NCI-H510A treated with DMSO at 0.1 percent for 48 hours (cell line): ENCODE results near the gene NCR1.
"Not testable (repeated sequence)": the region's sequence is repeated elsewhere in the genome, so short reads cannot be mapped to it uniquely, and the experiment has no call there.

Experiments
- DNase-seq: peaks from one replicate; lab custom pipeline; 2025; lab: John Stamatoyannopoulos, UW

NCR1 gene

GRCh38 chr19:54907899-54908298 lies 2.0 kb downstream of the NCR1 start:
- DNase-seq: not testable (repeated sequence)

DNA sequence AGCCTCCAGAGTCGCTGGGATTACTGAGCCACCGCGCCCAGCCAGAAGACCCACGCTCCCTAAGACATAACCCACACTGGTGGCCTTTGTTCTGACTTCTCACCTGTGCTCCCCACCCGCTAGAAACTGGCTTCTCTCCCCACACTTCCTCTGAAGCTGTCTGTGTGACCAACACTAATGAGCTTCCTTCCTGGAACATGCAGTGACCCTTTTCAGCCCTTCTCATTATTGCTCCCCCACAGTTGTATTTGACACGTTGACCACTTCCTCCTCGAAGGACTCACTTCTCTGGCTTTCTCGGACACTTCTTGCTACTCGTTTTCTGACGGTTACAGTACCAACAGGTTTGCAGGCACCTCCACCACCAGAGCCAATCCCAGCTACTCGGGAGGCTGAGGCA lies 10.9 kb downstream of the NCR1 start:
- no peak for DNase-seq

DNA sequence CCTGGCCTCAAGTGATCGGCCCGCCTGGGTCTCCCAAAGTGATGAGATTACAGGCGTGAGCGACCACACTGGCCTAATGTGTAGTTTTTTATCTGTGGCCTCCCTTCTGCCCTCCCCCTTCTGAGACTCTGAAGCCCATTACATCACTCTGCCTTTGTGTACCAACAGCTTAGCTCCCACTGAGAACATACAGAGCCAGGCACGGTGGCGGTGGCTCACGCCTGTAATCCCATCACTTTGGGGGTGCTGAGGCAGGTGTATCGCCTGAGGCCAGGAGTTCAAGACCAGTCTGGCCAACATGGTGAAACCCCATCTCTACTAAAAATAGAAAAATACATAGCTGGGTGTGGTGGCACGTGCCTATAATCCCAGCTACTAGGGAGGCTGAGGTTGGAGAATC lies 12.6 kb downstream of the NCR1 start:
- DNase-seq: no peak

- not testable (repeated sequence) for DNase-seq
Observed at GRCh38 chr19:54919646-54920563, 14.0 kb downstream of the NCR1 start.

DNA sequence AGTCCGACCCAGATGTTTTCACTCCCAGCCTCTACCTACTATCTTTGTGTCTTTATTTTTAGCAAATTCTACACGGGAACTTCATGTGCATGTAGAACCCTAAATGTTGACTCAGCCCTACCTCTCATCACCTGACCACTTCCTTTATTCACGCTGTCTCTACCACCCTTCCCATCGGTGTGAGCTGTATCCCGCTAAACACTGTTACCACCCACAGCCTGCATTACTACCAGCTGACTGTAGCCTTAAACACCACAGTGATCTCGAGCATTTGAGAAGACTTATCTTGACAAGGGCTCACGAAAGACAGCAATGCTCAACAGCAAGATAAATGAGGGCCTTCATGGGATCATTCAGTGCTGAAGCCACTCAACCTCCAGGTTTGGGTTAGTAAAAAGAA lies 15.1 kb downstream of the NCR1 start:
- DNase-seq: no peak

GRCh38 chr19:54923276-54923675 lies 17.3 kb downstream of the NCR1 start:
- DNase-seq: no peak

DNA sequence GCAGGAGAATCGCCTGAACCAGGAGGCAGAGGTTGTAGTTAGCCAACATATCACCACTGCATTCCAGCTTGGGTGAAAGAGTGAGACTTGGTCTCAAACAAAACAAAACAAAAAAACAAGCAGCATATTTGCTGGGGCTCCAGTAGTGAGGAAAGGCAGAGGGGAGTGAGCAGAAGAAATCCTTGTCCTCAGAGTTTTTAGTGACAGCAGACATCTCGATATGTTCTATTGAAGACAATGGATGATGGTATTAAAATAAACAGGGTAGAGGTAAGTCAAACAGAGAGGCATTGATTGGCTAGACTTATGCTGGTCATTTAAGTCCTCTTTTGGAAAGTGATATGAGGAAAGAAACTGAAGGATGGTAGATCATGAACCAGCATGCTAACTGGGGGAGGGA lies 22.4 kb downstream of the NCR1 start:
- no peak for DNase-seq

DNA sequence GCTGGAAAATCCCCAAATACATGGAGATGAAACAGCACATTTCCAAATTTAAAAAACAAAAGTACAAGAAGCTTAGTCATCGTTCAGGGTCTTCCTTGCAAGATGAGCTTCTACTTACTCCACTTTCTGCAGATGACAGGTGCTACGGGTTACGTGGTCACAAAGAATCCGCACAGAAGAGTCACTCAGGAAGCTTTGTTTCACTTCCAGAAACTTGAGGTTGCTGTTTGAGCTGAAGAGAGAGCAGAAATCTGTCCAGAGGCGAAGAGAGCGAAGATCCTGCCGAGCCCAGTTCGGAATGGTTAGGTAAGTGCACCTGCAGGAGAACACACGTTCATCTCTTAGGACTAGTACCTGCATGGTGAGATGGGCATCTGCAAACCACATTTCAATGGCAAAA lies 32.0 kb downstream of the NCR1 start:
- DNase-seq: no peak

- DNase-seq: no peak
Observed at GRCh38 chr19:54938906-54939305, 33.0 kb downstream of the NCR1 start.

GRCh38 chr19:54939538-54939937 lies 33.6 kb downstream of the NCR1 start:
- DNase-seq: not testable (repeated sequence)

GRCh38 chr19:54943772-54944361 lies 37.9 kb downstream of the NCR1 start:
- not testable (repeated sequence) for DNase-seq

DNA sequence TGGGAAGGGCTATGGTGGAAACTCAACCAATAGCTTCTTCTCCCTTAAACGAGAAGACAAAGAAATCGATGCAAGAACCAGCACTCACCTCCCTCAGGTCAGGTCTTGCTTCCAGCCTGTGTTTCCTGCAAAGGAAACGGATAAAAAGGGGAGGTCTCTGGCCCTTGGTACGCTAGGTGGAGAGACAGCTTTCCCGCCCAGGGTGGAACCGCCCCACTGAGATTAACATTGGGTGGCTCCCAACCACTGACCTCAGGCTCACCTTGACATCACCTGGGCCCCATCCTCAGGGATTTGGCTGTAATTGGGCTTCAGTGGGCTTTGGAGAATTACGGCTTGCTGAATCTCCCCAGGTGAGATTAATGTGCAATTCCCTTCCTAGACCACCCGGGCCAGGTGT lies 41.4 kb downstream of the NCR1 start, which contains the start of gene NLRP7:
Gene NLRP7 (minus strand): TSS at position 150 of the 400 bp plus-strand sequence.
- DNase-seq: no peak

DNA sequence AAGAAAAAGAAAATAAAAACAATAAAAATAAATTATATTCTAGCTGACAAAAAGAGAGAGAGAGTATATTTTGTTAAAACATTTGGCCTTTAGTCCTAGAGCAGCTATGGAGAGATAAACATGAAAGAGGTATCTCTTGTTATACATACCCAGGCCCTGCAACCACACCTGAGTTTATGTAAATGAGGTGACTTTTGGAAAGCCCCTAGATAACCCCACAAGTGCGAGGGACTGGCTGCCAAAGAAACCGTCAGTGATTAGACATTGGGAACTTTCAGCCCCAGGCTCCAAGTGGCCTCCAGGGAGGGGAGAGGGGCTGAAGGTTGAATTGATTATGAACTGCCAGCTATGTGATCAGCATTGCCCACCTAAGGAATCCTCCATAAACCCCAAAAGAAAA lies 43.5 kb downstream of the NCR1 start:
- no peak for DNase-seq

DNA sequence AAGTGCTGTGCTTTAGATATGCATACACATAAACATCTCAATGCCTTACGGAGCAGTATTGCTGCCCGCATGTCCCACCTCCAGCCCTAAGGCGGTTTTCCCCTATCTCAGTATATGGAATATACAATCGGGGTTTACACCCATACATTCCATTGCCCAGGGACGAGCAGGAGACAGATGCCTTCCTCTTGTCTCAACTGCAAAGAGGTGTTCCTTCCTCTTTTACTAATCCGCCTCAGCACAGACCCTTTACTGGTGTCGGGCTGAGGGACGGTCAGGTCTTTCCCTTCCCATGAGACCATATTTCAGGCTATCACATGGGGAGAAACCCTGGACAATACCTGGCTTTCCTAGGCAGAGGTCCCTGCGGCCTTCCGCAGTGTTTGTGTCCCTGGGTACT lies 44.6 kb downstream of the NCR1 start:
- DNase-seq: not testable (repeated sequence)

DNA sequence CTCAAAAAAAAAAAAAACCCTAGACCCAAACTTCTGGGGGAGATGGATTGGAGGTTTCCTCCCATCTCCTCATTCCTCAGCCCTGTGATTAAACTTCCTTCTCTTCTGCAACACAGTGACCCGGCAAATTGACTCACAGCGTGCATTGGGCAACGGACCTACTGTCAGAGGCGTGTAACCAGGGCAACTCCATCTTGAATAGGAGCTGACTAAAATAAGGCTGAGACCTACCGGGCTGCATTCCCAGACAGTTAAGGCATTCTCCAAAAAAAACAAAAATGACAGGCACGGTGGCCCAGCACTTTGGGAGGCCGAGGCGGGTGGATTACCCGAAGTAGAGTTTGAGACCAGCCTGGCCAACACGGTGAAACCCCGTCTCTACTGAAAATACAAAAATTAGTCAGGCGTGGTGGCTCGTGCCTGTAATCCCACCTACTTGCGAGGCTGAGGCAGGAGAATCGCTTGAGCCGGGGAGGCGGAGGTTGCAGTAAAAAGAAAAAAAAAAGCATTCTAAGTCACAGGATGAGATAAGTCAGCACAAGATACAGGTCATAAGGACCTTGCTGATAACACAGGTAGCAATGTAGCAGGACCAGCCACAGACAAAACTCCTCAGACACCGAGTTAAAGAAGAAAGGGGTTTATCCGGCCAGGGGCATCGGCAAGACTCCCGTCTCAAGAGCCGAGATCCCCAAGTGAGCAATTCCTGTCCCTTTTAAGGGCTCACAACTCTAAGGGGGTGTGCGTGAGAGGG lies 46.8 kb downstream of the NCR1 start:
- DNase-seq: no peak

GRCh38 chr19:54953345-54953713 lies 47.4 kb downstream of the NCR1 start:
- DNase-seq: not testable (repeated sequence)

DNA sequence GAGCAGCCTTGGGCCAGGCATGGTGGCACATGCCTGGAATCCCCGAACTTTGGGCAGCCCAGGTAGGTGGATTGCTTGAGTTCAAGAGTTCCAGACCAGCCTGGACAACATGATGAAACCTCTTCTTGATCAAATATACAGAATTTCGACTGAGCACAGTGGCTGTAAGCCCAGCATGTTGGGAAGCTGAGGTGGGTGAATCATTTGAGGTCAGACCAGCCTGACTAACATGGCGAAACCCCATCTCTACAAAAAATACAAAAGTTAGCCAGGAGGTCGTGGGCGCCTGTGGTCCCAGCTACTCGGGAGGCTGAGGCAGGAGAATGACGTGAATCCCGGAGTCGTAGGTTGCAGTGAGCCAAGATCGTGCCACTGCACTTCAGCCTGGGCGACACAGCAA lies 49.4 kb downstream of the NCR1 start:
- DNase-seq: no peak

DNA sequence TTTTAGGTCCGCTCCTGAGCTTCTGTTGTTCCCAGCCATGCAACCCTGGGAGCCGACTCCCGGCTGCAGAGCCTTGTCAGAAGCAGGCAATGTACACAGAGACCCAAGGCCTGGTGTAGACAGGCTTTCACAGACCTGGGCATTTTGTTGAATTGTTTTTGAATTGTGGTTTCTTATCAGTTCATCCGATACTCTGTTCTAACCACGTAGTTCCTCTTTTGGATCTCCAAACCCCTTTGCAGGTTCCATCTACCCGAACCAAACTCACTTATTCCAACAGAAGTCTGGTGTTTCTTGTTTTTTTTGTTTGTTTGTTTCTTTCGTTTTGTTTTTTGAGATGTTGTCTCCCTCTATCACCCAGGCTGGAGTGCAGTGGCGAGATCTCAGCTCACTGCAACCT lies 53.9 kb downstream of the NCR1 start:
- no peak for DNase-seq
